ENCODE measurements around the gene PLEKHA7. TPM values are rescaled to one million over a fixed set of nuclear protein-coding genes. Genes with fewer than 3 reads are reported as not detected.
A peak's percentile ranks its signal among the peaks of the same experiment; 100 is the strongest.

The PLEKHA7 gene
- total and polyA plus RNA-seq, 2 of the 13 experiments (the other 11 are each of a cell fraction or from before 2014, with no cell fraction given) = 17.5 to 18.7 TPM

GRCh38 chr11:16738193-16738946 is 275.8 kb downstream of the PLEKHA7 start, which contains the start of gene C11orf58 (continued):
- peak; percentile 60; the same call in 1 of the 2 replicates for TF ChIP-seq ZNF10 (CRISPR knock-in tag; IDR thresholded peaks at IDR 0.05; ENCODE audit: borderline replicate concordance, low read depth)
- TF ChIP-seq ZNF362 (CRISPR knock-in tag; IDR thresholded peaks at IDR 0.05; ENCODE audit: borderline replicate concordance) = 0 out of 2 replicates have a peak, but pooled peaks have one; percentile 13
- TF ChIP-seq HNF4A (CRISPR knock-in tag; IDR thresholded peaks at IDR 0.05) = no peak
- TF ChIP-seq AHR (CRISPR knock-in tag; IDR thresholded peaks at IDR 0.05) = 0 out of 2 replicates have a peak, but pooled peaks have one; percentile 32
- TF ChIP-seq REST (IDR thresholded peaks at IDR 0.05; ENCODE audit: borderline replicate concordance in 1 of 2, low read depth in 1 of 2, low read length in 2 of 2) = no peak; a peak in 1 of 4 replicates
- peak; percentile 49; the same call in 1 of the 2 replicates for TF ChIP-seq ZNF724P (CRISPR knock-in tag; IDR thresholded peaks at IDR 0.05; ENCODE audit: borderline replicate concordance)
- TF ChIP-seq SMAD1 (CRISPR knock-in tag; IDR thresholded peaks at IDR 0.05; ENCODE audit: borderline replicate concordance, low read depth) = peak; percentile 79; the same call in 1 of the 2 replicates
- peak; percentile 60; the same call in 1 of the 2 replicates for TF ChIP-seq ZBTB25 (CRISPR knock-in tag; IDR thresholded peaks at IDR 0.05)
- peak; percentile 7 for TF ChIP-seq NCOA2 (CRISPR knock-in tag; IDR thresholded peaks at IDR 0.05)
- TF ChIP-seq ZBTB10 (CRISPR knock-in tag; IDR thresholded peaks at IDR 0.05; ENCODE audit: borderline replicate concordance) = no peak
- TF ChIP-seq SP140L (CRISPR knock-in tag; IDR thresholded peaks at IDR 0.05; ENCODE audit: borderline replicate concordance) = 0 out of 2 replicates have a peak, but pooled peaks have one; percentile 24
- TF ChIP-seq EED (CRISPR knock-in tag; IDR thresholded peaks at IDR 0.05) = 0 out of 2 replicates have a peak, but pooled peaks have one; percentile 7
- TF ChIP-seq ZNF44 (CRISPR knock-in tag; IDR thresholded peaks at IDR 0.05) = no peak
- peak; percentile 61; the same call in 1 of the 2 replicates for TF ChIP-seq ZNF264 (CRISPR knock-in tag; IDR thresholded peaks at IDR 0.05)
- peak; percentile 92 for TF ChIP-seq SUZ12 (IDR thresholded peaks at IDR 0.05; ENCODE audit: low read depth, low read length)
- 0 out of 2 replicates have a peak, but pooled peaks have one; percentile 47 for TF ChIP-seq SMAD3 (CRISPR knock-in tag; IDR thresholded peaks at IDR 0.05)
- TF ChIP-seq, protein P1, sequence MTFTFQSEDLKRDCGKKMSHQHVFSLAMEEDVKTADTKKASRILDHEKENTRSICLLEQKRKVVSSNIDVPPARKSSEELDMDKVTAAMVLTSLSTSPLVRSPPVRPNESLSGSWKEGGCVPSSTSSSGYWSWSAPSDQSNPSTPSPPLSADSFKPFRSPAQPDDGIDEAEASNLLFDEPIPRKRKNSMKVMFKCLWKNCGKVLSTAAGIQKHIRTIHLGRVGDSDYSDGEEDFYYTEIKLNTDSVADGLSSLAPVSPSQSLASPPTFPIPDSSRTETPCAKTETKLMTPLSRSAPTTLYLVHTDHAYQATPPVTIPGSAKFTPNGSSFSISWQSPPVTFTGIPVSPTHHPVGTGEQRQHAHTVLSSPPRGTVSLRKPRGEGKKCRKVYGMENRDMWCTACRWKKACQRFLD (CRISPR knock-in tag; IDR thresholded peaks at IDR 0.05; ENCODE audit: borderline replicate concordance) = peak; percentile 90; the same call in 1 of the 2 replicates
- no peak for TF ChIP-seq ZFP90 (CRISPR knock-in tag; IDR thresholded peaks at IDR 0.05; ENCODE audit: borderline replicate concordance)
